Lower lobe of right lung (tissue), 2 donors: Measurements from ENCODE around the gene GRID1. TPM values are rescaled to one million over a fixed set of nuclear protein-coding genes. Genes with fewer than 3 reads are reported as not detected.

Source experiments
- ATAC-seq, 2 donors: fragments of 200-7000 bp; cut with Tn5 transposase; one replicate each; pipeline ENCODE4 v1.9.1; 2020 to 2022; ENCODE audit warnings: mild to moderate bottlenecking in 2 of 2, moderate library complexity in 2 of 2
- DNase-seq: peaks from one replicate; pipeline ENCODE4 v3.0.0-alpha.2; 2020
- H3K27ac ChIP-seq: fragments of 200-600 bp; one replicate; pipeline ENCODE4 v1.8.0; 2022
- H3K27me3 ChIP-seq: fragments of 200-600 bp; one replicate; pipeline ENCODE4 v1.8.0; 2022; ENCODE audit warnings: low read depth
- H3K36me3 ChIP-seq: fragments of 200-600 bp; one replicate; pipeline ENCODE4 v1.8.0; 2022; ENCODE audit warnings: mild to moderate bottlenecking
- H3K4me1 ChIP-seq: fragments of 200-600 bp; one replicate; pipeline ENCODE4 v1.8.0; 2022
- H3K4me3 ChIP-seq: fragments of 200-600 bp; one replicate; pipeline ENCODE4 v1.8.0; 2022; ENCODE audit warnings: mild to moderate bottlenecking
- H3K9me3 ChIP-seq: fragments of 200-600 bp; one replicate; pipeline ENCODE4 v1.8.0; 2022
- intact Hi-C: fragments of 100-400 bp; cut with DNase I; formaldehyde crosslinking; loops from one replicate; pipeline ENCODE4 v1.11.0; 2022
- total RNA-seq: library from RNA; stranded (reverse); fragmentation: NEBNext Ultra II Directional; extraction: Animal tissue kit (Norgen Biotek cat#: 25700); gene quantifications from one replicate; pipeline ENCODE4 v1.2.1, GENCODE V29; 2021
- TF ChIP-seq, protein P1 (sequence below): fragments of 200-600 bp; IDR thresholded peaks from one replicate; pipeline ENCODE4 v1.8.0; 2022; ENCODE audit warnings: antibody characterized with exemption, mild to moderate bottlenecking
- donor health status: DM: no; HTN: yes; CAD: no; lungs with severe emphysema.

GRID1 gene
- total RNA-seq, 1 donor from 2014 or later: 2.5 TPM

DNA sequence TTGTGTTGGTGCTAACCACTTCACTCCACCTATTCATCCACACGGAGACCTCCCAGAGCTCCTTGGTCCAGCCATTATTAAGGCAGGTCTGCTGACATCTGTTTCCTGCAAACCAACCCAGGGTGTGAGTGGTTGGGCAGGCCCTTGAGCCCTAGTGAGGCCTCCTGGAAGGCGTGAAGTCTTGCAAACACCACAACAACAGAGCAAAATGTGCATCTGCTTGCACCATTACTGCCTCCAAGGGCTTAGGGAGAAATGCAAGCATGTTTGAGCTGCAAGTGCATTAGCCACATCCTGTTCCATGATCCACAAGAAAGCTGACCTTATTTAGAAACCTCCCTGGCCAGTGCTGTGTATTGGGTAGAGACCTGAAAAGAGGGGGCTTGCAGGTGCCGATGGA, 325.5 kb downstream of the GRID1 start:
- TF ChIP-seq, protein P1, sequence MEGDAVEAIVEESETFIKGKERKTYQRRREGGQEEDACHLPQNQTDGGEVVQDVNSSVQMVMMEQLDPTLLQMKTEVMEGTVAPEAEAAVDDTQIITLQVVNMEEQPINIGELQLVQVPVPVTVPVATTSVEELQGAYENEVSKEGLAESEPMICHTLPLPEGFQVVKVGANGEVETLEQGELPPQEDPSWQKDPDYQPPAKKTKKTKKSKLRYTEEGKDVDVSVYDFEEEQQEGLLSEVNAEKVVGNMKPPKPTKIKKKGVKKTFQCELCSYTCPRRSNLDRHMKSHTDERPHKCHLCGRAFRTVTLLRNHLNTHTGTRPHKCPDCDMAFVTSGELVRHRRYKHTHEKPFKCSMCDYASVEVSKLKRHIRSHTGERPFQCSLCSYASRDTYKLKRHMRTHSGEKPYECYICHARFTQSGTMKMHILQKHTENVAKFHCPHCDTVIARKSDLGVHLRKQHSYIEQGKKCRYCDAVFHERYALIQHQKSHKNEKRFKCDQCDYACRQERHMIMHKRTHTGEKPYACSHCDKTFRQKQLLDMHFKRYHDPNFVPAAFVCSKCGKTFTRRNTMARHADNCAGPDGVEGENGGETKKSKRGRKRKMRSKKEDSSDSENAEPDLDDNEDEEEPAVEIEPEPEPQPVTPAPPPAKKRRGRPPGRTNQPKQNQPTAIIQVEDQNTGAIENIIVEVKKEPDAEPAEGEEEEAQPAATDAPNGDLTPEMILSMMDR: no peak
- Histone ChIP-seq H3K27me3 (no peaks in the 10 kb centered on the region), H3K4me1 (no peaks in the 10 kb centered on the region), H3K4me3 (no peak overlapping the region), H3K27ac (no peak overlapping the region), H3K36me3 (no peaks in the 10 kb centered on the region), H3K9me3 (no peaks in the 10 kb centered on the region)
- DNase-seq (no peak), ATAC-seq (no peak)
- intact Hi-C loops: no loop called here

DNA sequence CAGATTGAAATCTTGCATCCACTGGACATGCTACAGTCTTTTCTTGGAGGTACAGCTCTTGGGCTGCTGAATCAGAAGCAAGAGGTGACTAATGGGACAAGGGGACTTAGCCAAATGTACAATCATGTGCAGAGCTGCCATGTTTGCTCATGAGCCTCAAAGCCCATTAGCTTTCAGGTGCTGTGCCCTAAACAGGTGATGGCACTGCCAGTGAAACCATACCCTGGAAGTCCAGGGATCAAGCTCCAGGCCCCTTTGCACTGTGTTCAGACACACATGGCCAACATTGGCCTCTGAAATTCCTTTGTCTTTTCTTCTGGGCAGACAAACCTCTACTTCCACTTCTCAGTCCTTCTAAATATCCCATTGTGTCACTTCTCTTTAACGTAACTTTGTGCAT, 328.2 kb downstream of the GRID1 start:
- intact Hi-C loops: no loop called here
- Histone ChIP-seq H3K4me1 (no peaks in the 10 kb centered on the region), H3K27me3 (no peaks in the 10 kb centered on the region), H3K4me3 (no peak overlapping the region), H3K27ac (no peak overlapping the region), H3K9me3 (no peaks in the 10 kb centered on the region), H3K36me3 (no peaks in the 10 kb centered on the region)
- no peak for DNase-seq
- ATAC-seq: no peak
- TF ChIP-seq, protein P1: no peak

DNA sequence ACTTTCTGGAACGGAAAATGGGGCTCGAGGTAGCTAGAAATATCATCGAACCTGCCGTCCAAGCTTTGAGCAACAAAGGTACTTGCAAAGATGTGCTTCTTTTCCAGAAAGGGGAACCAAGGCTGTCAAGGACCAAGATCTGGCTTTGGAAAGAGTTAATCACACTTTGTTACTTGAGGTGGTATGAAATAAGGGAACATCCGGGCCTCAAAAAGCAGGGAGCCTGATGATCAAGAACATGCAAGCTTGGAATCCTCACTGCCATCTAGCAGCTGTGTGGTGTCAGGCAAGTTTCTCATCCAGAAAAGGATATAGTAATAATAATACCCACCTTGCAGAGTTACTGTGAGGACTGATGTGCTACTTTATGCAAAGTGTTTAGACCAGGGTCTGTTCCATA, 329.5 kb downstream of the GRID1 start:
- no peaks in the 10 kb centered on the region for H3K9me3 ChIP-seq
- no peak for ATAC-seq
- TF ChIP-seq, protein P1: no peak
- DNase-seq: no peak
- intact Hi-C loops: no loop called here
- no peak overlapping the region for H3K27ac ChIP-seq
- no peaks in the 10 kb centered on the region for H3K36me3 ChIP-seq
- no peaks in the 10 kb centered on the region for H3K4me1 ChIP-seq
- no peaks in the 10 kb centered on the region for H3K27me3 ChIP-seq
- H3K4me3 ChIP-seq: no peak overlapping the region

DNA sequence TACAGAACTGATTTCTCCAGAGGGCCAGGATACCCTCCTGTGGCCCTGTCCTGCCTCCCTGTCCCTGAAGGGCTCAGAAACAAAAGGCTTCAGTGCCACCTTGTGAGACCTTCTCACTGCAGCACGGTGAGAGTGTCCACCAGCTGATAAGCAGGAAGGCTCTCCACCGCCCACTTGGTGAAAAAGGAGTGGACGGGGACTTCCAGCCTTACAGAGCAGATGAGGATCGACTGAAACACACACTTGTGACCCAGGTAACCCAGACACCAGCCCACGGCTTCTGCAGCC, 330.1 kb downstream of the GRID1 start:
- DNase-seq (no peak), ATAC-seq (peak in 1 of 2 donors; percentile 14)
- Histone ChIP-seq H3K4me1 (no peaks in the 10 kb centered on the region), H3K27me3 (no peaks in the 10 kb centered on the region), H3K27ac (no peak overlapping the region), H3K36me3 (no peaks in the 10 kb centered on the region), H3K9me3 (no peaks in the 10 kb centered on the region), H3K4me3 (no peak overlapping the region)
- TF ChIP-seq, protein P1: no peak
- intact Hi-C loops: no loop called here

DNA sequence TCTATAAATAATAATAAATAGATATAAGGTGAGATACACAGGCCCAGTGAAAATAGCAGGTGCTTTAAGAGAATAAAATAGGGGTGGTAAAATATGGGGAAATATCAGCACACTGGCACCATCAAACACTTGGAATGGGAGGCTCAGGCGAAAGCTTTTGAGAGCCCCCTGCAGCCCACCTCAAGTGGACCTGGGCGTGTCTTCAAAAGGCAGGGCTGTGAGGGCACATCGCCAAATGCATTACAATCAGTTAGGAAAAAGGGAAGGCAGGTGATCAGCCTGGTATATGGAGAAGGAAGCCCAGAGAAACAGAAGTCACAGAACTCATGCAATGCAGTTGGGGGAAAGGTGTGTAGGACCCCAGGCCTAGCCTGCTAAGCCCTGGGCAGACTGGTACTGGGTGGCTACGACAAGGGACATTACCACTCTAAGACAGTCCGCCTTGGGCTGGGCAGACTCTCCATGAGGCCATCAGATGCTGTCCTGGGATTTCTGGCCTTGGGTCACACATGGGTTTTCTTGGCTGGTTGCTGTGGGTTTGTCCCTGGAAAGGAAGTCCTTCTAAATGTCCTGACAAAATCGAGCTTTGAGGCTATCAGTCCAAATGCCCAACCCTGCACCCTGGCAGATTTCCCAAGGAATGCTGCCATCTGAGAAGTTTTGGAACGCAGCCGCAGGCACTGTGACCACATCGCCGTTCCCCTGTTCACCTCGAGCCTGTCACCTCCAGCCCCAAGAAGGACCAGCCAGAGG, 330.6 kb downstream of the GRID1 start:
- TF ChIP-seq, protein P1: no peak
- ATAC-seq (peak in 1 of 2 donors; percentile 17), DNase-seq (no peak)
- H3K4me3 ChIP-seq: no peak overlapping the region
- no peaks in the 10 kb centered on the region for H3K4me1 ChIP-seq
- intact Hi-C loops: no loop called here
- H3K27ac ChIP-seq: no peak overlapping the region
- no peaks in the 10 kb centered on the region for H3K9me3 ChIP-seq
- H3K36me3 ChIP-seq: no peaks in the 10 kb centered on the region
- H3K27me3 ChIP-seq: no peaks in the 10 kb centered on the region
